ENCODE data around the gene TBC1D2B. TPM values are rescaled to one million over a fixed set of nuclear protein-coding genes. Genes with fewer than 3 reads are reported as not detected.

The TBC1D2B gene
- total RNA-seq, 1 donor from 2014 or later = 13.7 TPM

GRCh38 chr15:78082106-78082742 lies 4.7 kb upstream of the TBC1D2B start:
- FAIRE-seq = no peak

GRCh38 chr15:78080088-78080460 lies 2.6 kb upstream of the TBC1D2B start:
- Histone ChIP-seq H3K27me3 (ENCODE audit: control insufficient read depth, insufficient read depth, low read length) (no peaks in the 10 kb centered on the region), H3K4me3 (ENCODE audit: low read depth, low read length) (no peak overlapping the region), H3K36me3 (ENCODE audit: control insufficient read depth, insufficient read depth, low read length) (no peaks in the 10 kb centered on the region)
- no peak for TF ChIP-seq CTCF (IDR thresholded peaks at IDR 0.05; ENCODE audit: insufficient read depth, low read length, severe bottlenecking)
- FAIRE-seq (no peak), DNase-seq (ENCODE audit: low read depth) (no peak)

More at GRCh38 chr15:78082106-78082742, 4.7 kb upstream of the TBC1D2B start:
- Histone ChIP-seq H3K4me3 (ENCODE audit: low read depth, low read length) (no peak overlapping the region), H3K36me3 (ENCODE audit: control insufficient read depth, insufficient read depth, low read length) (no peaks in the 10 kb centered on the region), H3K27me3 (ENCODE audit: control insufficient read depth, insufficient read depth, low read length) (no peaks in the 10 kb centered on the region)
- DNase-seq (ENCODE audit: low read depth) = peak; percentile 69
- TF ChIP-seq CTCF (IDR thresholded peaks at IDR 0.05; ENCODE audit: insufficient read depth, low read length, severe bottlenecking) = no peak

- H3K4me3 ChIP-seq (ENCODE audit: low read depth, low read length) = no peak overlapping the region
- FAIRE-seq (no peak), DNase-seq (ENCODE audit: low read depth) (no peak)
- H3K36me3 ChIP-seq (ENCODE audit: control insufficient read depth, insufficient read depth, low read length) = no peaks in the 10 kb centered on the region
- TF ChIP-seq CTCF (IDR thresholded peaks at IDR 0.05; ENCODE audit: insufficient read depth, low read length, severe bottlenecking) = no peak
- H3K27me3 ChIP-seq (ENCODE audit: control insufficient read depth, insufficient read depth, low read length) = no peaks in the 10 kb centered on the region
Observed at GRCh38 chr15:78079298-78080087, 2.0 kb upstream of the TBC1D2B start.

GRCh38 chr15:78077871-78078210 lies 330 bp upstream of the TBC1D2B start:
- DNase-seq (ENCODE audit: low read depth) = no peak
- no peak for FAIRE-seq
- TF ChIP-seq CTCF (IDR thresholded peaks at IDR 0.05; ENCODE audit: insufficient read depth, low read length, severe bottlenecking) = no peak
- Histone ChIP-seq H3K27me3 (ENCODE audit: control insufficient read depth, insufficient read depth, low read length) (no peaks in the 10 kb centered on the region), H3K36me3 (ENCODE audit: control insufficient read depth, insufficient read depth, low read length) (no peaks in the 10 kb centered on the region), H3K4me3 (ENCODE audit: low read depth, low read length) (peak overlapping the region; percentile 74)

GRCh38 chr15:78076231-78077052 lies 1.1 kb downstream of the TBC1D2B start:
- no peak for FAIRE-seq
- Histone ChIP-seq H3K27me3 (ENCODE audit: control insufficient read depth, insufficient read depth, low read length) (no peaks in the 10 kb centered on the region), H3K4me3 (ENCODE audit: low read depth, low read length) (peak overlapping the region; percentile 74), H3K36me3 (ENCODE audit: control insufficient read depth, insufficient read depth, low read length) (no peaks in the 10 kb centered on the region)
- DNase-seq (ENCODE audit: low read depth) = no peak
- TF ChIP-seq CTCF (IDR thresholded peaks at IDR 0.05; ENCODE audit: insufficient read depth, low read length, severe bottlenecking) = no peak

Measured in bronchial epithelial cell (primary cell).